HEK293 (cell line): ENCODE measurements around the gene SLC5A10.

Experiments used
- CTCF ChIA-PET: fragments of 350-600 bp; formaldehyde crosslinking; extraction: SDS; loops from one replicate; lab custom pipeline; 2021; ENCODE audit warnings: antibody characterized with exemption; lab: Yijun Ruan, JAX
- POLR2A ChIA-PET: fragments of 300-600 bp; formaldehyde crosslinking; extraction: SDS; loops from one replicate; lab custom pipeline; 2020; ENCODE audit warnings: antibody characterized with exemption, inconsistent platforms; lab: Yijun Ruan, JAX
- H3K27ac ChIP-seq: fragments of 200-500 bp; sonication (Bioruptor generic); 2 replicates; pipeline ENCODE4 v1.5.1; 2014; ENCODE audit warnings: low read depth, low read length, control low read depth, inconsistent platforms; ENCODE audit errors: extremely low read depth
- H3K36me3 ChIP-seq, 2 experiments: fragments of 200-500 bp in 1 of 2; sonication (Bioruptor generic) in 1 of 2; 1 replicate in 1 of 2; 2 replicates in 1 of 2; pipeline ENCODE4 v1.5.1; 2014 to 2017; ENCODE audit warnings: inconsistent platforms in 2 of 2, low read length in 2 of 2; ENCODE audit not compliant: control insufficient read depth in 2 of 2, insufficient read depth in 1 of 2
- H3K4me1 ChIP-seq: fragments of 200-500 bp; sonication (Bioruptor generic); 2 replicates; pipeline ENCODE4 v1.5.1; 2014; ENCODE audit warnings: mild to moderate bottlenecking, low read length, inconsistent platforms; ENCODE audit not compliant: control insufficient read depth, insufficient read depth
- H3K4me3 ChIP-seq: 2 replicates; pipeline ENCODE4 v1.5.1; 2011; ENCODE audit warnings: low read depth, mild to moderate bottlenecking, control low read depth, low read length, moderate library complexity
- H3K9me3 ChIP-seq: fragments of 200-500 bp; sonication (Bioruptor generic); 2 replicates; pipeline ENCODE4 v1.5.1; 2014; ENCODE audit warnings: low read depth, low read length, inconsistent platforms; ENCODE audit not compliant: control insufficient read depth, insufficient read depth
- EGR2 ChIP-seq: fragments of 450-650 bp; formaldehyde crosslinking; IDR thresholded peaks from 2 replicates; pipeline ENCODE4 v1.5.1; 2016; ENCODE audit warnings: low read depth, missing biosample characterization, missing genetic modification characterization
- YY1 ChIP-seq: fragments of 450-650 bp; formaldehyde crosslinking; IDR thresholded peaks from 2 replicates; pipeline ENCODE4 v1.5.1; 2018; ENCODE audit warnings: missing biosample characterization, missing genetic modification characterization
- ZBTB48 ChIP-seq: fragments of 450-650 bp; formaldehyde crosslinking; IDR thresholded peaks from 2 replicates; pipeline ENCODE4 v1.5.1; 2016; ENCODE audit warnings: missing biosample characterization, missing genetic modification characterization
- ZBTB8A ChIP-seq: fragments of 450-650 bp; formaldehyde crosslinking; IDR thresholded peaks from 2 replicates; pipeline ENCODE4 v1.5.1; 2016; ENCODE audit warnings: missing biosample characterization, missing genetic modification characterization
- ZFHX2 ChIP-seq: fragments of 450-650 bp; formaldehyde crosslinking; conservative IDR thresholded peaks from 2 replicates; pipeline ENCODE4 v1.5.1; 2016; ENCODE audit warnings: missing biosample characterization, missing genetic modification characterization
- ZFP69B ChIP-seq: fragments of 450-650 bp; formaldehyde crosslinking; IDR thresholded peaks from 2 replicates; pipeline ENCODE4 v1.5.1; 2016; ENCODE audit warnings: missing biosample characterization, missing genetic modification characterization
- ZNF248 ChIP-seq: fragments of 450-650 bp; formaldehyde crosslinking; IDR thresholded peaks from 2 replicates; pipeline ENCODE4 v1.5.1; 2017; ENCODE audit warnings: missing biosample characterization, missing genetic modification characterization
- ZNF449 ChIP-seq: fragments of 450-650 bp; formaldehyde crosslinking; IDR thresholded peaks from 2 replicates; pipeline ENCODE4 v1.5.1; 2017; ENCODE audit warnings: missing biosample characterization, mild to moderate bottlenecking, missing genetic modification characterization, moderate library complexity
- ZNF513 ChIP-seq: fragments of 450-650 bp; IDR thresholded peaks from 2 replicates; pipeline ENCODE4 v1.5.1; 2018; ENCODE audit warnings: missing biosample characterization, missing genetic modification characterization
- ZNF692 ChIP-seq: fragments of 450-650 bp; formaldehyde crosslinking; IDR thresholded peaks from 2 replicates; pipeline ENCODE4 v1.5.1; 2016; ENCODE audit warnings: missing biosample characterization, missing genetic modification characterization
- ZNF768 ChIP-seq: fragments of 450-650 bp; formaldehyde crosslinking; IDR thresholded peaks from 2 replicates; pipeline ENCODE4 v1.5.1; 2018; ENCODE audit warnings: missing biosample characterization, mild to moderate bottlenecking, missing genetic modification characterization
- TF ChIP-seq, protein P1 (sequence below): fragments of 450-650 bp; formaldehyde crosslinking; IDR thresholded peaks from 2 replicates; pipeline ENCODE4 v1.5.1; 2016; ENCODE audit warnings: missing biosample characterization, missing genetic modification characterization, borderline replicate concordance
- TF ChIP-seq, protein P2 (sequence below): fragments of 450-650 bp; formaldehyde crosslinking; IDR thresholded peaks from 2 replicates; pipeline ENCODE4 v1.5.1; 2017; ENCODE audit warnings: missing biosample characterization, missing genetic modification characterization

Gene SLC5A10

DNA sequence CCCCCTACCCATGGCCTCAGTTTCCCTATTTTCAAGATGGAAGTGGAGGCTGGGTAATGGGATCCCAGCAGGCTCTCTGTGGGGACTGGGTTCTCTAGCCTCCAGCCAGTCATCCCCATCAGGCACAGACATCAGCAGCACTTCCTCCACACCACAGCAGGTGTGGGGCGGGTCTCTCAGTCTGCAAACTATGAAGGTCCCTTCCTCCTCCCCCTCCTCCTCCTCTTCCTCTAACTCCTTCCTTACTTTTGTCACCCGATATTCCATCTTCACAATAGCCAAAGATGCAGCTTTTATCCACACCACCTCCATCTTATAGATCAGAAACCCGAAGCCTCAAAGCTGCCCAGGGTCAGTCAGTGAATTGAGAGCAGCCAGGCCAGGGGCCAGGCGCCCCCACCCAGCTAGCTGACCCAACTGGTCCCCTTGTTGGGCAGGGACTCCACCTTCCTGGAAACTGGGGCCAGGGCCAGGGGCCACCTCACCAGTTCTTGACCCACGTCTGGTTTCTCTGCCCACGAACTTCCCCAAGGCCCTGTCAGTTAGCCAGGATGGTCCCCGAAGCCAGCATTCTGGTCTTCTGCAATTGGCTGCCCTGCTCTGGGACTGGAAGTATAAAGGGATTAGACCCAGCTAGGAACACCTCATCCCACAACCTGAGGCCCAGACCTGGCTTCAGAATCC is 50.1 kb downstream of the SLC5A10 start:
- Histone ChIP-seq H3K9me3 (no peaks in the 10 kb centered on the region), H3K27ac (no peak overlapping the region), H3K4me1 (peaks cover 7% of the 10 kb centered on the region), H3K4me3 (no peak overlapping the region), H3K36me3 (peaks cover 0 to 55% of the 10 kb centered on the region in 2 experiments; a peak in 1 of 3 replicates)
- ChIA-PET POLR2A (interaction anchor here (0.6 kb wide), 1 partner anchor 20 kb away, joined by 3 read pairs; no protein-coding TSS in a partner anchor), CTCF (interaction anchor here (0.5 to 1.6 kb wide), 4 partner anchors 9 to 40 kb away, joined by 3 to 4 read pairs (median 3); no protein-coding TSS in a partner anchor)
- TF ChIP-seq ZNF248 (tag by site-specific recombination) (no peak), ZNF692 (tag by site-specific recombination) (no peak), ZFP69B (no peak), ZFHX2 (0 out of 2 replicates have a peak, but pooled peaks have one; percentile 16), ZNF513 (tag by site-specific recombination) (peak; percentile 59), EGR2 (tag by site-specific recombination) (peak; percentile 31; the same call in 1 of the 2 replicates)

- POLR2A ChIA-PET = interaction anchor here (1.1 to 2.1 kb wide), 2 partner anchors 16 to 20 kb away, joined by 3 to 7 read pairs; no protein-coding TSS in a partner anchor
- peaks cover 7% of the 10 kb centered on the region for H3K4me1 ChIP-seq
- no peaks in the 10 kb centered on the region for H3K9me3 ChIP-seq
- H3K36me3 ChIP-seq = peaks cover 0 to 47% of the 10 kb centered on the region in 2 experiments; a peak in 1 of 3 replicates
- TF ChIP-seq ZBTB48 (peak; percentile 16; the same call in 1 of the 2 replicates), ZNF449 (tag by site-specific recombination) (peak; percentile 64), ZNF768 (tag by site-specific recombination) (peak; percentile 83; the same call in 1 of the 2 replicates), ZBTB8A (peak; percentile 53), YY1 (tag by site-specific recombination) (no peak)
- TF ChIP-seq, protein P1, sequence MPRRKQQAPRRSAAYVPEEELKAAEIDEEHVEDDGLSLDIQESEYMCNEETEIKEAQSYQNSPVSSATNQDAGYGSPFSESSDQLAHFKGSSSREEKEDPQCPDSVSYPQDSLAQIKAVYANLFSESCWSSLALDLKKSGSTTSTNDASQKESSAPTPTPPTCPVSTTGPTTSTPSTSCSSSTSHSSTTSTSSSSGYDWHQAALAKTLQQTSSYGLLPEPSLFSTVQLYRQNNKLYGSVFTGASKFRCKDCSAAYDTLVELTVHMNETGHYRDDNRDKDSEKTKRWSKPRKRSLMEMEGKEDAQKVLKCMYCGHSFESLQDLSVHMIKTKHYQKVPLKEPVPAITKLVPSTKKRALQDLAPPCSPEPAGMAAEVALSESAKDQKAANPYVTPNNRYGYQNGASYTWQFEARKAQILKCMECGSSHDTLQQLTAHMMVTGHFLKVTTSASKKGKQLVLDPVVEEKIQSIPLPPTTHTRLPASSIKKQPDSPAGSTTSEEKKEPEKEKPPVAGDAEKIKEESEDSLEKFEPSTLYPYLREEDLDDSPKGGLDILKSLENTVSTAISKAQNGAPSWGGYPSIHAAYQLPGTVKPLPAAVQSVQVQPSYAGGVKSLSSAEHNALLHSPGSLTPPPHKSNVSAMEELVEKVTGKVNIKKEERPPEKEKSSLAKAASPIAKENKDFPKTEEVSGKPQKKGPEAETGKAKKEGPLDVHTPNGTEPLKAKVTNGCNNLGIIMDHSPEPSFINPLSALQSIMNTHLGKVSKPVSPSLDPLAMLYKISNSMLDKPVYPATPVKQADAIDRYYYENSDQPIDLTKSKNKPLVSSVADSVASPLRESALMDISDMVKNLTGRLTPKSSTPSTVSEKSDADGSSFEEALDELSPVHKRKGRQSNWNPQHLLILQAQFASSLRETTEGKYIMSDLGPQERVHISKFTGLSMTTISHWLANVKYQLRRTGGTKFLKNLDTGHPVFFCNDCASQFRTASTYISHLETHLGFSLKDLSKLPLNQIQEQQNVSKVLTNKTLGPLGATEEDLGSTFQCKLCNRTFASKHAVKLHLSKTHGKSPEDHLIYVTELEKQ (tag by site-specific recombination) = no peak
- TF ChIP-seq, protein P2, sequence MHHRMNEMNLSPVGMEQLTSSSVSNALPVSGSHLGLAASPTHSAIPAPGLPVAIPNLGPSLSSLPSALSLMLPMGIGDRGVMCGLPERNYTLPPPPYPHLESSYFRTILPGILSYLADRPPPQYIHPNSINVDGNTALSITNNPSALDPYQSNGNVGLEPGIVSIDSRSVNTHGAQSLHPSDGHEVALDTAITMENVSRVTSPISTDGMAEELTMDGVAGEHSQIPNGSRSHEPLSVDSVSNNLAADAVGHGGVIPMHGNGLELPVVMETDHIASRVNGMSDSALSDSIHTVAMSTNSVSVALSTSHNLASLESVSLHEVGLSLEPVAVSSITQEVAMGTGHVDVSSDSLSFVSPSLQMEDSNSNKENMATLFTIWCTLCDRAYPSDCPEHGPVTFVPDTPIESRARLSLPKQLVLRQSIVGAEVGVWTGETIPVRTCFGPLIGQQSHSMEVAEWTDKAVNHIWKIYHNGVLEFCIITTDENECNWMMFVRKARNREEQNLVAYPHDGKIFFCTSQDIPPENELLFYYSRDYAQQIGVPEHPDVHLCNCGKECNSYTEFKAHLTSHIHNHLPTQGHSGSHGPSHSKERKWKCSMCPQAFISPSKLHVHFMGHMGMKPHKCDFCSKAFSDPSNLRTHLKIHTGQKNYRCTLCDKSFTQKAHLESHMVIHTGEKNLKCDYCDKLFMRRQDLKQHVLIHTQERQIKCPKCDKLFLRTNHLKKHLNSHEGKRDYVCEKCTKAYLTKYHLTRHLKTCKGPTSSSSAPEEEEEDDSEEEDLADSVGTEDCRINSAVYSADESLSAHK = peak; percentile 30; the same call in 1 of the 2 replicates
- TF ChIP-seq, all 188 proteins: peak for 5
- Histone ChIP-seq H3K27ac (peak overlapping the region; percentile 62), H3K4me3 (peak overlapping the region; percentile 69)
- CTCF ChIA-PET = interaction anchor here (0.5 to 2.1 kb wide), 5 partner anchors 11 to 43 kb away, joined by 3 to 13 read pairs (median 3); no protein-coding TSS in a partner anchor
These were observed 51.0 kb downstream of the SLC5A10 start for GRCh38 chr17:19002805-19003542.
